Measurements from ENCODE around the gene GMEB2.

GMEB2 gene

GRCh38 chr20:63565699-63566335, 61.1 kb downstream of the GMEB2 start:
- DNase-seq (ENCODE audit: low spot score), result no peak
- in situ Hi-C loops (cut with MboI; ENCODE audit: low pct_unique_long_range_greater_than_20kb, low sequenced_read_pairs, unreplicated experiment), result no loop called here
- TF ChIP-seq CTCF (IDR thresholded peaks at IDR 0.05; ENCODE audit: extremely low read depth, insufficient read depth, missing control alignments), result no peak

GRCh38 chr20:63565021-63565698, 61.7 kb downstream of the GMEB2 start:
- in situ Hi-C loops (cut with MboI; ENCODE audit: low pct_unique_long_range_greater_than_20kb, low sequenced_read_pairs, unreplicated experiment), result no loop called here
- TF ChIP-seq CTCF (IDR thresholded peaks at IDR 0.05; ENCODE audit: extremely low read depth, insufficient read depth, missing control alignments), result no peak

DNA sequence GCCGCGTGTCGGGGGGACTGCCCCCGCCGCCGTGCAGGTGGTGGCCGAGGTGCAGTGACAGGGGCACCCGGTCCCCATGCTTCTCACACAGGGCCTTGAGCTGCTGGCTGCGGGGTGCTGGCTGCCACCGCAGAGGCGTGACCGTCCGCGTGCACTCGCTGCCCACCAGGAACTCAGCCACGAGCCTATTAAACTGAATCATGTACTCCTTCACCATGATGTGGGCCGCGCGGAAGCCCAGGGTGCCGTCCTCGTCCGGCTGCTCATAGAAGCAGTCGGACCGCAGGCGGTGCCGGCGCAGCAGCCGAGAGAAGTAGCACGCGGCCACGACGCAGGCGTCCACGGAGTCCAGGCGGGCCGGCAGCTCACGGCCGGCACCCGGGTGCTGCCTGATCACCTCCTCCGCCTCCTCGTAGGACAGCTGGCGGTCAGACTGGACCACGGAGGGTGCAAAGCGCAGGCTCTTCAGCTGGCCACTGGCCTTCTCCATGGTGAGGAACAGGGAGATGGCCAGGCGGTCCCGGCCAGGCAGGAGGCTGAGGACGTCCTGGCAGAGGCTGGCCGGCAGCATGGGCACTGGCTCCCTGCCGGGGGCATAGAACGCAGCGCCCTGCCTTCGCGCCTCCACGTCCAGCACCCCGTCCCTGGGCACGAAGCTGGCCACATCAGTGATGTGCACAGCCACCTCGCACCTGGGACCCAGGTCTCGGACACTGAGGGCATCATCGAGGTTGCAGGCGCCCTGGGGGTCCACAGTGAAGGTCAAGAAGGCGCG, 62.7 kb downstream of the GMEB2 start:
- in situ Hi-C loops (cut with MboI; ENCODE audit: low pct_unique_long_range_greater_than_20kb, low sequenced_read_pairs, unreplicated experiment), result no loop called here
- TF ChIP-seq CTCF (IDR thresholded peaks at IDR 0.05; ENCODE audit: extremely low read depth, insufficient read depth, missing control alignments), result no peak
- no peak for DNase-seq (ENCODE audit: low spot score)

More at GRCh38 chr20:63565021-63565698, 61.7 kb downstream of the GMEB2 start:
- DNase-seq (ENCODE audit: low spot score), result no peak

GRCh38 chr20:63563225-63563935, 63.5 kb downstream of the GMEB2 start:
- TF ChIP-seq CTCF (IDR thresholded peaks at IDR 0.05; ENCODE audit: extremely low read depth, insufficient read depth, missing control alignments), result no peak
- in situ Hi-C loops (cut with MboI; ENCODE audit: low pct_unique_long_range_greater_than_20kb, low sequenced_read_pairs, unreplicated experiment), result no loop called here

DNA sequence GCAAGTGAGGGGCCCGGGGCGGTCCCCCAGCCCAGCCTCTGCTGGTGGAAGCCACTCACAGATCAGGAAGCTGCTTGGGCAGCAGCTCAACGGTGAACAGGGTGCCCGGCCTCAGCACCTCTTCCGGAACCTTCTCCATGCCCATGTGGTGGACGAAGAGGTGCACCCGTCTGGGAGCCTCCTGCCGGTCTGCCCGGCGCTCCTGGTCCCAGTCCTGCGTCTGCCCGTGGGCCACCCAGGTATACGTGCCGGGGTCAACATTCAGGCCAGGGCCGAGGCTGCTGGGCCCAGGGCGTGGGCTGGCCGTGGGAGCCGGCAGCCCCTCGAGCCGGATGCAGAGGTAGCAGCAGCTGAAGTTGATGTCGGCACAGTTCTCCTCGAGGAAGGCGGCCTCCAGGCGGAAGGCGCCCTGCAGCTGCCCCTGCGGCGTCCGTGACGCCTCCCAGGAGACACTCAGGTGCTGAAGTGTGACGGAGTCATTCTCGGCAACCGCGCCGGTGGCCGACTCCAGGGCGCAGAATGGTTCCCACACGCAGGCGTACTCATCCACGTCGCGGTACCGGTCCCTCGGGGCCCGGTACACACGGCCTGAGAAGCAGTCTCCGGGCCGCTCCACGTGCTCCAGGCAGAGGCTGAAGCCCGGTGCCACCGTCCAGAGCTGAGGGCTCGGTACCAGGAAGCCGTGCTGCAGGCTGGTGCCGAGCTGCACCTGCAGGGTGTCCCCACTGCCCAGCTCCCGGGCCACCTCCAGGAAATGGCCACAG, 64.3 kb downstream of the GMEB2 start:
- in situ Hi-C loops (cut with MboI; ENCODE audit: low pct_unique_long_range_greater_than_20kb, low sequenced_read_pairs, unreplicated experiment), result no loop called here
- DNase-seq (ENCODE audit: low spot score), result no peak
- no peak for TF ChIP-seq CTCF (IDR thresholded peaks at IDR 0.05; ENCODE audit: extremely low read depth, insufficient read depth, missing control alignments)

More at GRCh38 chr20:63563225-63563935, 63.5 kb downstream of the GMEB2 start:
- no peak for DNase-seq (ENCODE audit: low spot score)

All from GM13977 (cell line).